HG03575 (cell line): ENCODE measurements around the gene SYF2.
"Not testable (repeated sequence)": the region's sequence is repeated elsewhere in the genome, so short reads cannot be mapped to it uniquely, and the experiment has no call there.

Experiments used
- ATAC-seq: cut with Tn5 transposase; IDR thresholded peaks from one replicate; pipeline ENCODE4 v1.9.1; 2021; ENCODE audit not compliant: unreplicated experiment, insufficient number of reproducible peaks, low FRiP score; ENCODE audit errors: extremely low read depth

The SYF2 gene

DNA sequence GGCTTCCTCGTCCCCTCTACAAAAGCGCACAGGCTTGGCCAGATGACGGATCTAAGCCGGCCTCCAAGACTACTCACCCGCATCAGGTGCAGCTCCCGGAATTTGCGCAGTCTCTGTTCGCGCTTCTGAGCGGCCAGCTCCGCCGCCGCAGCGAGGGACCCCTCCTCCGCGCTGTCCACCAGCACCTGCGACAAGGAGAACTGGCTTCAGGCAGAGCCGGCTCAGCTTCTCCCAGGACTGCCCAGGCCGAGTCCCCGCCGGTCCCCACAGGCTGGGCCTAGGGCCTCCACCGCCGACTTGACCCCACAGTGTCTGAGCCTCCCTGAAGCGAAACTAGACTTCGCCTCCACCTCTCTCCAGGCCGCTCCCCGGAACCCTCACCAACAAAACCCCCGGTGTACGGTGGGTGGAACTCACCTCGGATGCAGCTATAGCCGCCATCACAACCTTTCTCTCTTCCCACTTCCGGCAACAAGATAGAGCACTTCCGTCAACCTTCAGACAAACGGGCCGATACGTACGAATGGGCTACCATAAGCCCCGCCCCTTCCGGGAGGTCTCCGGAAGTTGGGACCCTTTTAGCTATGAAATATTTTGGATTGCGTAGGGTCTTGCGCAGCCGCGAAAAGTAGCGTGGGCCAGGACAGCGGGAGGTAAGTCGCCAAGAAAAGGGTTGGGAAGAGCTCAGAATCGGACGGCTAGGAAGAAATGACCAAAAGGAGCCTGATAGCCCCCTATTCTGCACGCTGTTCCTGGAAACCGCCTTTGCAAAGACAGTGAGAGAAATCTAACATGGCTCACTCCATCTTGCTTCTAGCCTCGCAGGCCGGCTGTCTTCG lies at the start of gene SYF2:
SYF2 (minus strand) TSS at position 476 of the 839 bp plus-strand sequence; CDS start at position 441, 35 bp downstream.
- ATAC-seq, result peak; percentile 42

DNA sequence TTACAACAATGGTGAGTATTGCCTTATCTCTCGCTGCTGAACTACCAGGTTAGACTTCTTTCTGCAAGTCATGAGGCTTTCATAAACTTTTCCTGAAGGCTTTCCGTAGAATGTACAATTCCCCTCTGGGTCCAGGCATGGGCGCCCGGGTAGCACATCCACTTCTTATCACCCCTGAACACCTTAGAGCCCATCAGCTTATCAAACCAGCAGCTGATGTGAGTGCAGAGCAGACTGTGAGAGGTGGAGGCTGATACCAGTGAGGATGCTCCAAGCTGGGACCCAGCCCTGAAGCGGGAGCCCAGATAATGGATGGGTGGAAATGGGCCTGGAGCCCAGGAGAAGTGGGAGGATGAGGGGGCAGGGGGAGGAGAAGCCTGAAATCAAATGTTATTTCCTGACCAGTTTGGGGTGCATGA lies 47.4 kb upstream of the SYF2 start:
- not testable (repeated sequence) for ATAC-seq

DNA sequence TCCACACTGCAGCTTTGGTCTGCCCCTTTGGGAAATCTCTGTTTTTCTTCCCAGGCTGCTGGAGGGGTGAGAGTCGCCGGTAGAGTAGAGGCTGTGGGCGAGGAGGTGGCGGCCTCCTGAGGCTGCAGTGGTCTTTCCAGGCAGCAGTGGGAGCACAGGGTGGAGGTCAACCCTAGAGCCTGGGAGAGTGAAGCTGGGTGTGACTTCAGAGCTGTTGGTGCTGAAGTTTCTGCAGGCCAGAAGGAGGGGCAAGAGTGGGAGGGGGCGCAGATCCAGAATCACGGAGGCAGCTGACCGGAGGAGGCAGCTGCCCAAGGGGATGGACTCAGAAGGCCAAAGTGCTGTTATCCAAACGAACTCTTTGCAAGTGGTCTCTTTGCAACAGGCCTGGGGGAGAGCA lies 46.5 kb upstream of the SYF2 start:
- ATAC-seq, result not testable (repeated sequence)

DNA sequence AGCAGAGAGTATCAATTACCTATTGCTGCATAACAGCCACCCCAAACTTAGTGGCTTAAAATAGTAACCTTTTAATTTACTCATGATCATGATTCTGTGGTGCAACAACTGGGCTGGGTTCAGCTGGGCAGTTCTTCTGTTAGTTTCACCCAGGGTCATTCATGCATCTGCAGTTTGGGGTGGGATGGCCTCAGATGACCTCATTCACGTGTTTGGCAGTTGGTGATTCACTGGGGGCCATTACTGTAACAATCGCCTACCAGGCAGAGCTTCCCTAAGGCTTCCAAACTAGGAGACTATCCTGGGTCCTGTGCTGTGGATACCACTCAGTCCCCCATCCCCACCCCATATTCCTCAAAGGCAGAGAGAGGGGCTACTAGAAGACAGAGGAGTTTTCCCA lies 46.1 kb upstream of the SYF2 start:
- not testable (repeated sequence) for ATAC-seq

DNA sequence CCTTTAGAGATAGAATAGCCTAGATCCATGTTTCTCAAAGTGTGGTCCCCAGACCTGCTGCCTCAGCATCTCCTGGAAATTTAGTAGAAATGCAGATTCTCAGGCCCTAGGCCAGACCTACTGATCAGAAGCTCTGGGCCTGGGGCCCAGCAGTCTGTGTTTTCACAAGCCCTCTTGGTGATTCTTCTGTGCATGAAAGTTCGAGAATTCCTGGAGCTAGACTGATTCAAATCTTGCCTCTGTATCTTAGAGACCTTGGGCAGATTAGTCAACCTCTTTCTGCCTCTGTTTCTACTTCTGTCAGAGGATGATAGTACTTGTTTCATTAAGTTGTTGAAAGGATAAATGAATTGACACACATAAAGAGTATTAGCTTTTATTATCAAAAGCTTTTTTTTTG lies 45.0 kb upstream of the SYF2 start:
- not testable (repeated sequence) for ATAC-seq

DNA sequence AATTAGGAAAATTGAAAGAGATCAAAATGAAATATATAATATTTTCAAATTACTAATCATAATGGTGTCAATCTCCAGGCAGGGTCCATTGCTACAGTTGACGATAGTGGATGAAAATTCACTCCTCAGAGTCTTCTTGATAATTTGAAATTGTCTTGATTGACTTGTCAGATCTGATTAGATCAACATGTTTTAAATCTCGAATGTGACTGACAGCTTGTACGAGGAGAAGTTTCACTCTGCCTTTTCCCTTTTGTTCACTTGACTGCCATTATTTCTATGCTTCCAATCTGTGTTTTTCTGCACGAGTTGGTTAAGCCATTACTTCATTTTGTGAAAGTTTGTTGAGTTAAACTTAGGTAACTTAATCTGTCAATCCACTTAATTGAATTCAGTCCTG lies 43.3 kb upstream of the SYF2 start:
- not testable (repeated sequence) for ATAC-seq

DNA sequence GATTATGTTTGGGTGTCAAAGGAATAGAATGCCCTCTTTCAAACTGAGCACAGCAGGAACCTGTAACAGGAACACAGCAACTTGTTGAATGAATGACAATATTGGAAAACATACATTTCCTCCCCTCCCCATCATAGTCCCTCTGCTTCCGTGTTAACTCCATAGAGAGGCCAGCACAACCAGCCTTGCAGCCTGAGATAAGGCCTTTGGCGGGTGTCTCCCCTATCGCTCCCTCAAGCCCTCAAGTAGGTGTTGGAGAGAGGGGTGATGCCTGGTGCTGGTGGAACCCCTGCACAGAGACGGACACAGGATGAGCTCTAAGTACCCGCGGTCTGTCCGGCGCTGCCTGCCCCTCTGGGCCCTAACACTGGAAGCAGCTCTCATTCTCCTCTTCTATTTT lies 39.9 kb upstream of the SYF2 start, which contains the start of gene RHD:
RHD (plus strand) TSS at position 272 of the 400 bp plus-strand sequence; CDS start at position 311, 39 bp downstream.
- ATAC-seq, result not testable (repeated sequence)

DNA sequence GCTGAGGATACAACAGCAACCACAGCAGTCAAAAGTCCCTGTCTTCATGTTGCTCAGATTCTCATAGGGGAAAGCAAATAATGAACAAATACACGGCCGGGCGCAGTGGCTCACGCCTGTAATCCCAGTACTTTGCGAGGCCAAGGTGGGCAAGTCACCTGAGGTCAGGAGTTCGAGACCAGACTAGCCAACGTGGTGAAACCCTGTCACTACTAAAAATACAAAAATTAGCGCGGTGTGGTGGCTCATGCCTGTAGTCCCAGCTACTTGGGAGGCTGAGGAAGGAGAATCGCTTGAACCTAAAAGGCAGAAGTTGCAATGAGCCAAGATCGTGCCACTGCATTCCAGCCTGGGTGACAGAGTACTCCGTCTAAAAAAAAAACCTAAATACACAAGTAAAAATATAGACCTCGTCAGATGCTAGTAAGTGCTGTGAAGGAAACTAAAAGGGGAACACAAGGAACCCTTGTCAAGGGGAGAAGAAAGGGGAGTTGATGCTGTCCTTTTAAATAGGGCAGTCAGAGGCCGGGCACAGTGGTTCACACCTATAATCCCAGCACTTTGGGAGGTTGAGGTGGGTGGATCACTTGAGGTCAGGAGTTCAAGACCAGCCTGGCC lies 36.0 kb upstream of the SYF2 start:
- ATAC-seq, result not testable (repeated sequence)

DNA sequence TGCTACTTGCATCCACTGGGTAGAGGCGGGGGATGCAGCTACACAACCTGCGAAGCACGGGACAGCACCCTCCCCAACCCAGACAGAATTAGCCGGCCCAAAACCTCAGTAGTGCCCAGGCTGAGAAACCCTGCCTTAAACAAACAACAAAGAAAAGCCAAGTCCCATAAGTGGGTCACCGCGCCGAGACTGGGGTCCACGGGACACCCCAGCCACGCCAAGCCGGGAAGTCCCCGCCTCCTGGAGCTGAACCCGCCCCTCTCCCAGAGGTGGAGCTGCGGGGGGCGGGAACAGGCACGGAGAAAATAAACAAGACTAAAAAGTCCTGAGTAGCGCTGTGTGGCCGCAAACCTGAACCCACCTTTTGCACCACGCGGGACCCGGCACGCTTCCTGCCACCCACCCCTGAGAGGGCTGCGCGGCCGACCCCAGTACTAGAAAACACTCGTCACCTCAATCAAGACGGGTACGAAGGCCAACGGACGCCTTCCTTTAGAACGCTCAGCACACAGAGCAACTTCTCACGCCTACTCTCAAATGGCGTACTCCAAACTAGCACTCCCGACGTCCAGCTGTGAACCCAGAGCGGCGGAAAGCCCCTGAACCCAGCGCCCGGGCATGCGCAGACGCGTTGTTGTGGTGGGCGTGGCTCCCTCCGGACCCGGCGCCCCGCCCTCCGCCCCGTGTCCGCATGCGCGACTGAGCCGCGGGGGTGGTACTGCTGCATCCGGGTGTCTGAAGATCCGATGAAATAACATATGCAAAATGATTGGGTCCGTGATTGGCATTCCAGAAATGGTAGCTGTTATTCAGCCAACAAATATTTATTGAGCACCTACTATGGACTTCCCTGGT lies 35.2 kb upstream of the SYF2 start:
- peak; percentile 47 for ATAC-seq

DNA sequence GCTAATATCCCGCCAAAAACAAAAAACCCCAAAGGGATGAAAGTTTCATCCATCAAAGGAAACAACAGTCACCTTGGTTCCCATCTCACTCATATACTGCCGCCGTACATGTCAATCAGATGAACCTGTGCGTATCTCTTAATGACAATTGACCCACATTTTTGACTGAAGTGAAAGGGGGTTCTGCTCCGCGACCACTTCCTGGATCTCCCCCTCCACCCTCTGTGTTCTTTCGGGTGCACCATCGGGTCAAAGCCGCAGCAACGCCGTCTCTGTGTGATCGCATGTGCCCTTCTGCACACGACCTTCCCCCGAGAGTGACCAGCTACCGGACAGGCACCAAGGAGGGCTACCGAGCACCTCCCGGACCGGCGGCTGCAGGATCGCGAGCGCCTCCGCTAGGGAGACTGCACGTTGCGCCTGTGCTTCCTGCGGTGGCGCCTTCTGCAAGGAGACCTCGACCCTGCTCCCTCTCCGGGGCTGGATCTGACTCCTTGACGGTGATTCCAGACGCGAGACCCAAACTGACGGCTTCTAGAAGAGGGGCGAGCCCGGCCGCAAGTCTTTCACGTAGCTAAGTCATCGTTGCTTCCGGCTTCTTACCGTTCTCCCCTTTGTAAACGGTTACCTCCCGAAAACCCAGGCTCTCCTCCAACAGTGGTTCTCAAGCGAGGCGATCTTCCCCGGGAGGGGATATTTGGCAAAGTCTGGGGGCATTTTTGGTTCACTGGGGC lies 34.4 kb upstream of the SYF2 start:
- not testable (repeated sequence) for ATAC-seq

DNA sequence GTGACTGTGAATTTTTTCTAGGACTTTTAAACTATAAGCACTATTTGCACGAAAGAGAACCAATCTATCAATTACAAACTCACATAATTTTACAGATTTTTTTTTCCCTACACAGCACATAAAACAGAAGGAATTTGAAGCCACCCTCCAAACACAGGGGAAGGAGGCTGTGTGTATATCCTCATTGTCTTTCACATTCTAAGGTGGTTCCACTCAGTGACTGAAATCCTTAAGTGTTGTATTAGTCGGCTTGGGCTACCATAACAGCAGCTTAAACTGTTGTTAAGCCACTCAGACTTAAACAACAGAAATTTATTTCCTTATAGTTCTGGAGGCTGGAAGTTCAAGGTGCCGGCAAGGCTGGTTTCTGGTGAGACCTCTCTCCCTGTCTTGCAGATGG lies 28.0 kb upstream of the SYF2 start:
- ATAC-seq, result not testable (repeated sequence)

DNA sequence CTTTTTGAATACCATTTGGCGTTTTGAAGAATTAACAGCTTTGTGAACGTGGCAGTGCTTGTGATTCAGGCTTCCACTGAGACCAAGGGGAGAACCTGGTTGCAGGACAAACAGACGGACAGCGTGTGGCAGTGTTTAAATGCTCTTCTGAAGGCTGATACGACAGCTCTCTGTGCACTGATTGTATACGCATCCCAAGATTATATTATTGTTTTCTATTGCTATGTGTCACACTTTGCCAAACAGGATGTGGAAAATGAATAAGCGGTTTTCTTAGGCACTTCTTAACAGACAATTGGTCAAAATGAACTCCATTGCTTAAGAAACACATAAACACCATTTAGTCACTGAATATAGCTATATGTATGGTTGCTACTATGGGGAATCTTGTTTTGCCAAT lies 27.5 kb upstream of the SYF2 start:
- ATAC-seq, result not testable (repeated sequence)

DNA sequence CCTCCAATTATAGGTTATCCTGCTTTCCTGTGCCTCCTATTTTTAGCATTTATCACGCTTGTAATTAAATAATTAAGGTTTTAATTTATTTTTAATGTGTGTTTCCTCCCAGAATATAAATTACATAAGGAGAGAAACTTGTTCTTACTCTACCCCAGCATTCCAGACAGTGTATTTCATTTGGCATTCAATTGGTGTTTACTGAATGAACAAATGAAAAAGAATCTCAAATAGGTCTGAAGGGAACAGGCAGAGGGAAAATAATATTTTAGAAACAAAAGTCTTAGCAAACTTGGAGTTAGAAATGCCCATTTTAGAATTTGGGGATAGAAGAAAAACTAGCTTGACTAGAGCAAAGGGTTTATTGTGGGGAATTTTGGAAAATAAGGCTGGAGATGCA lies 24.9 kb upstream of the SYF2 start:
- ATAC-seq, result no peak

DNA sequence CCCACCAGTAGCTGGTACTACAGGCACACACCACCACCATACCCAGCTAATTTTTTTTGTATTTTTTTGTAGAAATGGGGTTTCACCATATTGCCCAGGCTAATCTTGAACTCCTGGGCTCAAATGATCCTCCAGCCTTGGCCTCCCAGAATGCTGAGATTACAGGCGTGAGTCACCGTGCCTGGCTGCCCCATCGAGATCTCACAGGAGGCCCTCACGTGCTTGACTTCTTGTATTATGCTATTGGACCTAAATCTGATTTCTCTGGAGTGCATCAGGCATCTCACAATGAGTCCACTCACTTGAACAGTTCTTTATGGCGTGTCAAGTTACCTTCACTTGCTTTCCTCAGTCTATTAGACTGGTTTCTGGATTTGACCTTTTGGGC lies 24.3 kb upstream of the SYF2 start:
- ATAC-seq, result no peak

DNA sequence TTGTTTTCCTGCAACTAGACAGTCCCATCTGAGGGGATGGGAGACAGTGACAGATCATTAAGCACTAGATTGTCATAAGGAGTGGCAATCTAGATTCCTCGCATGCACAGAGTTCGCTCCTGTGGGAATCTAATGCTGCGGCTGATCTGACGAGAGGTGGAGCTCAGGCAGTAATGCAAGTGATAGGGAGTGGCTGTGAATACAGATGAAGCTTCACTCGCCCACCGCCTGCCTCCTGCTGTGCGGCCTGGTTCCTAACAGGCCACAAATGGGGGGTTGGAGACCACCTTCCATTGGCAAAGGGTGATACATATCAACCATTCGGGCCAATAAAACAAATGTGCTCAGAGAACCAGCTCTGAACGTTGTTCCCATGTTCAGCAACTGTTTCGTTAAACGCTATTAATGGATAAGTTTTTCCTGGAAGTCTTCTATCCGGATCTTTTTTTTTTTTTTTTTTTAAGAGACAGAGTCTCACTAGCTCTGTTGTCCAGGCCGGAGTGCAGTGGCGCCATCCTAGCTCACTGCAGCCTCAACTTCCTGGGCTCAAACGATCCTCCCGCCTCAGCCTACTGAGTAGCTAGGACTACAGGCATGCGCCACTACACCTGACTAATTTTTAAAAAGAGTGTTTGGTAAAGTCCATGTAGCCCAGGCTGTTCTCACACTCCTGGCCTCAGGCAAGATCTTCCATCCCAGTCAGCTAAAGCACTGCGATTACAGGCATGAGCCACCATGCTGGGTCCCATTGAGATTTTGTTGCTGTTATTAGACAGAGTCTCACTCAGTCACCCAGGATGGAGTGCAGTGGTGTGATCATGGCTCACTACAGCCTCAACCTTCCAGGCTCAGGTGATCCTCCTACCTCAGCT lies 23.6 kb upstream of the SYF2 start:
- no peak for ATAC-seq

DNA sequence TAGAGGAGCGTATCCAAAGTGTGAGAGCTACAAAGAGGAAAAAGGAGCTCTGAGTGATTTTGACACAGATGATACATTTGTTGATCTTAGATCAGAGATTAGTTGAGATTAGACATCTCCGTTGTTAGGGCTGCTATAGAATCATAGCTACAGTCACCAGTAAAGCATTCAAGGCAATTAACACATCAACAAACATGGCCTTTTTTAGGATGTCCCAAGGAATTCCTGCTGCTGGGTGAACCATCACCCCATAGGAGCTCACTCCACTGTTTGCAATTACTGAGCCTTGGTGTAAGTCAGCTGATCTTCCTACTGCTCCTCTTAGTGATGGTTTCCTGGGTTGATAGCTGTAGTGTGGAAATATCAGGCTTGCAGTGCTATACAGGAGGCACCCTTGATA lies 21.6 kb upstream of the SYF2 start:
- ATAC-seq, result no peak

DNA sequence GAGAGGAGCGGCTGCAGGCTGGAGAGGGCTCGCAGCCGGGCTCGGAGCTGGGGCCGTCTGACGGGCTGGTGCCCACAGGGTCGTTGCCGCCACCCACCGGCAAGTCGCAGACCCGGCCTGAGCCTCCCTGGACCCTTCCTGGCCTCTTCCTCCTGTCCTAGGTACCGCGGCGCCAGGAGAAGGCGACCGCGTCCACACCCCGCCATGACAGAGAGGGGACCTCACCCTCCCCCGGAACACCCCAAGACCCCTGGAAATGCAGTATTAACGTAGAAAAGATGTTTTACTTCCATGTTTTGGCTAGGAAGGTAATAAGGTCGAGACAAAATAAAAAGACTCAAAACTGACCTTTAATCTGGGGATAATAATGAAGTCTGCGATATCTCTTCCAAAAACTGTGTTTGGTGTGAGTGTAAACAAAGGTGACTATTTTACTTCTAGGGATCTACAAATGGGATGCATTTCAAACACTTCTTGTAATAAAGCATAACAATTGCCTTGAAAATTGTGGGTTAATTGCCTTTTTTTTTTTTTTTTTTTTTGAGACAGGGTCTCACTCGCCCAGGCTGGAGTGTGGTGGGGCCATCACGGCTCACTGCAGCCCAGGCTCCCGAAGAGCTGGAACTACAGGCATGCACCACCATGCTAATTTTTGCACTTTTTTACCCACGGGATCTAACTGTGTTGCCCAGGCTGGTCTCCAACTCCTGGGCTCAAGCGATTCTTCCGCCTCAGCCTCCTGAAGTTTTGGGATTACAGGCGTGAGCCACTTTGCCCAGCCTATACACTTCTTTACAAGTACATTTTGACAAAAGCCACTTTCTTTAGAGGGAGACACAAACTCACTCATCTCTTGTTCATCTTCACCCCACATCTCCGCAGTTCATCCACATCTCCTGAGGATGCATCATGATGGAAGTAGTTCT lies 15.8 kb upstream of the SYF2 start:
- no peak for ATAC-seq
